GM12864 (cell line): ENCODE results near the gene SDK2.

Experiments
- DNase-seq: peaks from one replicate; pipeline ENCODE4 v3.0.0-alpha.2; 2011; ENCODE audit warnings: low read depth
- H3K4me3 ChIP-seq: 2 replicates; pipeline ENCODE4 v1.5.1; 2011; ENCODE audit warnings: mild to moderate bottlenecking, low read depth, low read length, control low read depth
- CTCF ChIP-seq: IDR thresholded peaks from 2 replicates; pipeline ENCODE4 v1.5.1; 2011; ENCODE audit warnings: low read depth, mild to moderate bottlenecking, moderate library complexity, low read length, control low read depth, inconsistent platforms; ENCODE audit errors: missing control alignments

SDK2 gene

GRCh38 chr17:73552300-73553048, 91.8 kb downstream of the SDK2 start:
- no peak overlapping the region for H3K4me3 ChIP-seq
- no peak for DNase-seq
- TF ChIP-seq CTCF, result no peak

DNA sequence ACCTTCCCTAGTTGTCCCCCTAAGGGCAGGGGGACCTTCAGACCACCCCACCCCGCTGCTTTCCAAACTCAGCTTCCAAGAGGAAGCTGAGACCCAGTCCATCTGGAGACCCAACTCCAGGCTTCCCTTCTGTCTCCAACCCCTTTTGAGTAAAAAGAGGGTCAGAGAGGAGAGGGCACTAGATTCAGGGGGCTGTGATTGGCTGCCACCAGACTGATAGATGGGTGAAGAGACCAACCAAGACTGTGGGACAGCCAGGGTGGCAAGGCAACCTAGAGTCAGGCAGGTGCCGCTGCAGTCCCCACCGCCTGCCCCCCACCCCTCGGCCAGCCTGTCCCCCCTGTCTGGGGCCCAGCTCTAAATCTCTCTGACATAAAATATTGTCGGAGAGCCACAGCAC, 92.5 kb downstream of the SDK2 start:
- H3K4me3 ChIP-seq, result no peak overlapping the region

DNA sequence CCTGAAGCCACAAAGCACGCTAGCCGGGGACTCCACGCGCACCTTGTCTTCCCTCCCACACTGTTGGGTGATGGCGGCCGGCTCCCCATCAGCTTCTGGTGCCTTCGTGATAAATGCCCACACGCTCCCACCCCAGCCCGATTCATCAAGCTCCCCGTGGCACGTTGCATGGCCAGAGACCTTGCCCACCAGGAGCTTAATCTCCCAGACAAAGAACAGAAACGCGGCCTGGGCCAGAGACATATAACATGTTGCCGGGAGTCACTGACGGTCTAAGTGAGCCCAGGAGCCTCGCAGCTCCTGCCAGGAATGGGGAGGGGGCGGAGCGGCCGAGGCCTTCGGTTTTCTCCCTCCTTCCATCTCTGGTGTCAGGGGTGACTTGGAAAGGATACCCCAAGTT, 93.1 kb downstream of the SDK2 start:
- H3K4me3 ChIP-seq, result no peak overlapping the region
- TF ChIP-seq CTCF, result no peak
- no peak for DNase-seq

More for the DNA sequence above, 92.5 kb downstream of the SDK2 start:
- no peak for TF ChIP-seq CTCF
- no peak for DNase-seq

GRCh38 chr17:73550556-73550955, 93.7 kb downstream of the SDK2 start:
- no peak overlapping the region for H3K4me3 ChIP-seq
- DNase-seq, result no peak

DNA sequence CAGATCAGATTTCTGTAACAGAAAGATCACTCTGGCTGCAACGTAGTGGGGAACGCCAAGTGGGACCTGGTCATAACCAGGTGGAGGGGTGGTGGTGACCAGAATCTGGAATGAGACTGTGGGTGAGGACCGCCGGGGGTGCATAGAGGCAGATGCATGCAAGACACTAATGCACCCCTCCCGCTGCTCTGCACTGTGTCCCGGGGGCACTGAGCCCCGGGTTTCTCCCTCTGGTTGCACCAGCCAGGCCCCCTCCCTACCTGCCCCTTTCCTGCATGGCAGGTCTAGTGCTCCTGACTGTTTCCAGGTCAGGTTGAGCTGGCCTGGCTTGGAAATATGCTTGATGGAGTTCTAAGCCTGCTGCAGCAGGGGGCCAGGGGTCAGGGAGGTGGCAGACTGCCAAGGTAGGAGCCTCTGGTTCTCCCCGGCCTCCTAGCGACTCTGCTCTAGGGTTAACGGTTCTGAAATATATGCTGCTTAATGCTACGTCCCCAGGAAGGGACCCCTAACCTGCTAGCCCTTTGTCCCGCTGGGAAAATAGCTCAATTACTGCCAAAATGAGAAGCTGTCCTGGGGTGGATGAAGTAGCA, 94.3 kb downstream of the SDK2 start:
- no peak for TF ChIP-seq CTCF
- no peak overlapping the region for H3K4me3 ChIP-seq

More at GRCh38 chr17:73550556-73550955, 93.7 kb downstream of the SDK2 start:
- no peak for TF ChIP-seq CTCF

GRCh38 chr17:73548620-73549311, 95.5 kb downstream of the SDK2 start:
- no peak for TF ChIP-seq CTCF
- no peak for DNase-seq
- no peak overlapping the region for H3K4me3 ChIP-seq

More for the DNA sequence above, 94.3 kb downstream of the SDK2 start:
- DNase-seq, result no peak
